GM12878 (cell line): Measurements from ENCODE around the gene NUMBL. TPM values are rescaled to one million over a fixed set of nuclear protein-coding genes. Genes with fewer than 3 reads are reported as not detected.

Source experiments
- ATAC-seq: fragments of 200-7000 bp; cut with Tn5 transposase; 3 replicates; pipeline ENCODE4 v1.9.1; 2020; ENCODE audit warnings: mild to moderate bottlenecking, moderate library complexity
- BruUV-seq: library from RNA; stranded (reverse); fragments of 400-500 nt; replicated peaks from 2 replicates; lab custom pipeline; 2021; lab: Mats Ljungman, UMichigan
- CTCF ChIA-PET: fragments of 300-600 bp; sonication (Branson Sonifier 250); formaldehyde crosslinking; extraction: SDS; loops from one replicate; lab custom pipeline; 2021; ENCODE audit warnings: inconsistent platforms; lab: Yijun Ruan, JAX
- POLR2A ChIA-PET: fragments of 350-600 bp; formaldehyde crosslinking; extraction: SDS; loops from one replicate; lab custom pipeline; 2021; ENCODE audit warnings: inconsistent platforms; lab: Charles Lee
- RAD21 ChIA-PET: fragments of 300-600 bp; sonication (Branson Sonifier 250); formaldehyde crosslinking; loops from one replicate; lab custom pipeline; 2023; ENCODE audit warnings: antibody characterized with exemption; ENCODE audit not compliant: unreplicated experiment; lab: Charles Lee
- SMC1A ChIA-PET: fragments of 300-600 bp; sonication (Branson Sonifier 250); formaldehyde crosslinking; loops from one replicate; lab custom pipeline; 2023; ENCODE audit not compliant: unreplicated experiment, uncharacterized antibody; lab: Charles Lee
- DNase-seq: peaks from one replicate; pipeline ENCODE4 v3.0.0-alpha.2; 2011; ENCODE audit warnings: low read depth, low spot score
- FAIRE-seq: peaks from 3 replicates; lab custom pipeline; 2011; peaks lifted over from hg19 to GRCh38; lab: Jason Lieb, UNC
- H2AFZ ChIP-seq: 2 replicates; pipeline ENCODE4 v1.6.0; 2011; ENCODE audit warnings: low read depth, low read length, control low read depth; ENCODE audit not compliant: control insufficient read depth
- H3K27ac ChIP-seq: 2 replicates; pipeline ENCODE4 v1.5.1; 2011; ENCODE audit warnings: control low read depth; ENCODE audit not compliant: control insufficient read depth, insufficient read depth
- H3K27me3 ChIP-seq, 2 experiments: replicated peaks in 1 of 2; 2 replicates each; pipeline versions ENCODE4 v1.6.0 to v1.6.1; 2011; ENCODE audit warnings: low read length in 1 of 2; ENCODE audit not compliant: control insufficient read depth in 2 of 2, insufficient read depth in 2 of 2
- H3K36me3 ChIP-seq, 2 experiments: 2 replicates each; pipeline ENCODE4 v1.5.1; 2011; ENCODE audit warnings: low read length in 1 of 2; ENCODE audit not compliant: control insufficient read depth in 2 of 2, insufficient read depth in 2 of 2
- H3K4me1 ChIP-seq: 2 replicates; pipeline ENCODE4 v1.6.1; 2011; ENCODE audit warnings: mild to moderate bottlenecking, low read length, moderate library complexity, mixed read lengths; ENCODE audit not compliant: control insufficient read depth, insufficient read depth
- H3K4me2 ChIP-seq: 2 replicates; pipeline ENCODE4 v1.6.0; 2011; ENCODE audit warnings: control low read depth; ENCODE audit not compliant: control insufficient read depth, insufficient read depth
- H3K4me3 ChIP-seq: fragments of 200-600 bp; sonication (generic); 2 replicates; pipeline ENCODE4 v1.5.1; 2016
- H3K79me2 ChIP-seq: 2 replicates; pipeline ENCODE4 v1.6.0; 2011; ENCODE audit warnings: low read length; ENCODE audit not compliant: control insufficient read depth, insufficient read depth
- H3K9ac ChIP-seq: 2 replicates; pipeline ENCODE4 v1.8.0; 2011; ENCODE audit warnings: low read length, control low read depth, mixed read lengths; ENCODE audit not compliant: control insufficient read depth, insufficient read depth
- H3K9me3 ChIP-seq: replicated peaks from 3 replicates; pipeline ENCODE4 v1.5.1; 2011; ENCODE audit warnings: mild to moderate bottlenecking, low read length; ENCODE audit not compliant: control insufficient read depth, insufficient read depth
- H4K20me1 ChIP-seq: 2 replicates; pipeline ENCODE4 v1.6.0; 2011; ENCODE audit not compliant: control insufficient read depth, insufficient read depth
- BHLHE40 ChIP-seq, 2 experiments: fragments of 450-650 bp in 1 of 2; IDR thresholded peaks; 2 replicates each; pipeline ENCODE4 v1.6.1; 2011 to 2017; ENCODE audit warnings: low read depth in 2 of 2, borderline replicate concordance in 1 of 2, improper control_type of control experiment in 1 of 2, low read length in 1 of 2, mild to moderate bottlenecking in 1 of 2
- CREM ChIP-seq: IDR thresholded peaks from 2 replicates; pipeline ENCODE4 v1.6.1; 2014; ENCODE audit warnings: antibody characterized with exemption, low read depth
- DPF2 ChIP-seq: fragments of 450-650 bp; IDR thresholded peaks from 2 replicates; pipeline ENCODE4 v1.6.1; 2017; ENCODE audit warnings: mild to moderate bottlenecking
- ESRRA ChIP-seq: IDR thresholded peaks from 2 replicates; pipeline ENCODE4 v1.6.1; 2012; ENCODE audit warnings: mild to moderate bottlenecking, low read length, improper control_type of control experiment
- ETV6 ChIP-seq, 2 experiments: fragments of 450-650 bp in 1 of 2; IDR thresholded peaks in 1 of 2; conservative IDR thresholded peaks in 1 of 2; 2 replicates each; pipeline ENCODE4 v1.6.1; 2014; ENCODE audit warnings: antibody characterized with exemption in 1 of 2, borderline replicate concordance in 1 of 2, low read depth in 1 of 2, mild to moderate bottlenecking in 1 of 2, moderate library complexity in 1 of 2
- PKNOX1 ChIP-seq: fragments of 450-650 bp; IDR thresholded peaks from 2 replicates; pipeline ENCODE4 v1.6.1; 2016; ENCODE audit warnings: mild to moderate bottlenecking
- PML ChIP-seq: IDR thresholded peaks from 2 replicates; pipeline ENCODE4 v1.6.1; 2012; ENCODE audit warnings: low read length, inconsistent platforms
- PRDM15 ChIP-seq: fragments of 450-650 bp; formaldehyde crosslinking; IDR thresholded peaks from 2 replicates; pipeline ENCODE4 v1.4.0; 2020; ENCODE audit warnings: mild to moderate bottlenecking, moderate library complexity
- RELB ChIP-seq: fragments of 450-650 bp; IDR thresholded peaks from 2 replicates; pipeline ENCODE4 v1.6.1; 2017; ENCODE audit warnings: low read depth, mild to moderate bottlenecking, moderate library complexity
- SPI1 ChIP-seq: IDR thresholded peaks from 2 replicates; pipeline ENCODE4 v1.6.1; 2011; ENCODE audit warnings: low read depth, mild to moderate bottlenecking, low read length, moderate library complexity, borderline replicate concordance; ENCODE audit not compliant: insufficient read depth
- TCF7 ChIP-seq: IDR thresholded peaks from 2 replicates; pipeline ENCODE4 v1.6.1; 2014; ENCODE audit warnings: antibody characterized with exemption, borderline replicate concordance
- ZNF592 ChIP-seq: fragments of 450-650 bp; IDR thresholded peaks from 2 replicates; pipeline ENCODE4 v1.6.1; 2017; ENCODE audit warnings: mild to moderate bottlenecking, moderate library complexity
- WGBS: methylation state at CpG from one replicate; pipeline ENCODE4 v1.1.6; 2016; ENCODE audit warnings: low lambda C conversion rate; ENCODE audit not compliant: insufficient replicate concordance, insufficient coverage; ENCODE audit errors: missing lambda C conversion rate; 5-methylcytosine and 5-hydroxymethylcytosine counted together
- in situ Hi-C: fragments of 300-500 bp; cut with MboI; formaldehyde crosslinking; loops from 9 replicates; pipeline ENCODE4 v1.14.3; 2018; ENCODE audit warnings: mixed read lengths
- intact Hi-C: fragments of 100-400 bp; cut with micrococcal nuclease; formaldehyde crosslinking; loops from one replicate; pipeline ENCODE4 v1.14.2; 2022; ENCODE audit not compliant: unreplicated experiment
- polyA plus RNA-seq, 11 experiments: library from polyadenylated mRNA; depleted of rRNA in 4 of 11; unstranded in 6 of 11; stranded (reverse) in 5 of 11; fragments of >200 nt; fragmentation: Nextera tagmentation in 4 of 11; fragmentation: Illumina TruSeq in 1 of 11; extraction: Ambion mirVana in 4 of 11; extraction: Trizol in 1 of 11; gene quantifications; 1 replicate in 1 of 11; 2 replicates in 10 of 11; pipeline versions ENCODE4 v1.2.1 to v1.2.3, GENCODE V29; 2011 to 2016; ENCODE audit warnings: inconsistent platforms in 2 of 11, missing spikeins in 2 of 11, low read depth in 1 of 11
- total RNA-seq, 4 experiments: library from RNA; depleted of rRNA in 3 of 4; stranded (reverse); fragments of >200 nt in 3 of 4; fragmentation: Illumina TruSeq in 1 of 4; extraction: Trizol in 1 of 4; gene quantifications; 2 replicates each; pipeline versions ENCODE4 v1.2.1 to v1.2.3, GENCODE V29; 2013 to 2021

The NUMBL gene
- total and polyA plus RNA-seq, 10 of the 15 experiments (the other 5 are each of a cell fraction or from before 2014, with no cell fraction given), result 0.16 to 9.4 (median 1.9) TPM

GRCh38 chr19:40668991-40669614 lies 21.3 kb downstream of the NUMBL start:
- 63% methylated on average over 7 of the region's 7 CpGs for WGBS
- in situ Hi-C loops, result no loop called here
- Histone ChIP-seq H3K4me3 (no peak overlapping the region), H3K79me2 (no peaks in the 10 kb centered on the region), H2AFZ (no peak overlapping the region), H3K4me1 (no peaks in the 10 kb centered on the region), H3K27me3 (no peaks in the 10 kb centered on the region), H4K20me1 (no peaks in the 10 kb centered on the region), H3K27ac (no peak overlapping the region), H3K4me2 (no peak overlapping the region), H3K36me3 (peaks cover 2 to 8% of the 10 kb centered on the region in 2 experiments; a peak in 2 of 4 replicates), H3K9ac (no peak overlapping the region), H3K9me3 (peaks cover 5% of the 10 kb centered on the region; the same call in 2 of the 3 replicates)
- no peak for DNase-seq
- SMC1A ChIA-PET, result no interaction called here
- intact Hi-C loops, result no loop called here
- POLR2A ChIA-PET, result no interaction called here
- no TSS peak for BruUV-seq
- RAD21 ChIA-PET, result no interaction called here
- ATAC-seq, result no peak
- CTCF ChIA-PET, result no interaction called here
- FAIRE-seq, result no peak
- TF ChIP-seq CREM (no peak), PML (no peak), SPI1 (no peak), PKNOX1 (no peak), ESRRA (no peak), RELB (no peak), PRDM15 (no peak), DPF2 (no peak), TCF7 (no peak), BHLHE40 (IDR thresholded peaks at IDR 0.05; ENCODE audit: borderline replicate concordance in 1 of 2, low read depth in 2 of 2, low read length in 1 of 2) (no peak), ETV6 (conservative IDR thresholded peaks at IDR 0.05 in 1 of 2, IDR thresholded peaks at IDR 0.05 in 1 of 2; ENCODE audit: borderline replicate concordance in 1 of 2, low read depth in 1 of 2) (no peak), ZNF592 (no peak)
